Small intestine (tissue), 7 donors: ENCODE measurements around the gene CYP2A7. TPM values are rescaled to one million over a fixed set of nuclear protein-coding genes. Genes with fewer than 3 reads are reported as not detected.
"Not testable (repeated sequence)": the region's sequence is repeated elsewhere in the genome, so short reads cannot be mapped to it uniquely, and the experiment has no call there.

Source experiments
- DNase-seq, 2 donors: peaks; one replicate each; pipeline versions ENCODE4 v3.0.0 to v3.0.0-alpha.2; 2013
- FAIRE-seq: peaks from 2 replicates; lab custom pipeline; 2012; peaks lifted over from hg19 to GRCh38; lab: Jason Lieb, UNC
- H3K27ac ChIP-seq, 3 donors: one replicate each; pipeline ENCODE4 v1.5.1; 2013; ENCODE audit warnings: low read length in 2 of 3, mild to moderate bottlenecking in 2 of 3, control low read depth in 1 of 3, inconsistent platforms in 1 of 3, low read depth in 1 of 3, moderate library complexity in 1 of 3
- H3K27me3 ChIP-seq, 3 donors: one replicate each; pipeline ENCODE4 v1.6.1; 2013; ENCODE audit warnings: low read length in 3 of 3, inconsistent platforms in 1 of 3; ENCODE audit not compliant: control insufficient read depth in 3 of 3, insufficient read depth in 3 of 3
- H3K36me3 ChIP-seq, 3 donors: one replicate each; pipeline ENCODE4 v1.6.1; 2013; ENCODE audit warnings: low read length in 3 of 3, inconsistent platforms in 1 of 3, low read depth in 1 of 3, mild to moderate bottlenecking in 1 of 3, moderate library complexity in 1 of 3; ENCODE audit not compliant: control insufficient read depth in 3 of 3, insufficient read depth in 2 of 3
- H3K4me1 ChIP-seq, 3 donors: one replicate each; pipeline ENCODE4 v1.6.1; 2013; ENCODE audit warnings: low read length in 2 of 3, inconsistent platforms in 1 of 3, low read depth in 1 of 3, mild to moderate bottlenecking in 1 of 3, moderate library complexity in 1 of 3; ENCODE audit not compliant: control insufficient read depth in 3 of 3, insufficient read depth in 2 of 3
- H3K4me3 ChIP-seq, 3 donors: one replicate each; pipeline ENCODE4 v1.5.1; 2013; ENCODE audit warnings: low read length in 3 of 3, control low read depth in 1 of 3, inconsistent platforms in 1 of 3, low read depth in 1 of 3, mild to moderate bottlenecking in 1 of 3, moderate library complexity in 1 of 3
- H3K9me3 ChIP-seq, 2 donors: one replicate each; pipeline ENCODE4 v1.6.1; 2013; ENCODE audit warnings: low read depth in 1 of 2, low read length in 1 of 2; ENCODE audit not compliant: control insufficient read depth in 2 of 2, insufficient read depth in 1 of 2
- WGBS, 3 donors: extraction: QIAGEN DNeasy Blood & Tissue Kit; methylation state at CpG; one replicate each; pipeline ENCODE4 v1.1.7; 2013; 5-methylcytosine and 5-hydroxymethylcytosine counted together
- polyA plus RNA-seq, 4 donors: library from polyadenylated mRNA; stranded (reverse) in 3 of 4; unstranded in 1 of 4; fragments of 200-250 nt in 3 of 4; fragments of 120-200 nt in 1 of 4; gene quantifications; one replicate each; pipeline versions ENCODE4 v1.2.1 to v1.2.3, GENCODE V29; 2013
- donor health status: healthy with polysubstance abuse.
- donor health status: control.
- donor health status: control.
- donor health status: Bipolar disorder and iron deficiency.
- donor health status: healthy.

The CYP2A7 gene
- polyA plus RNA-seq, 4 donors, result 0.13 TPM; not detected in 3

DNA sequence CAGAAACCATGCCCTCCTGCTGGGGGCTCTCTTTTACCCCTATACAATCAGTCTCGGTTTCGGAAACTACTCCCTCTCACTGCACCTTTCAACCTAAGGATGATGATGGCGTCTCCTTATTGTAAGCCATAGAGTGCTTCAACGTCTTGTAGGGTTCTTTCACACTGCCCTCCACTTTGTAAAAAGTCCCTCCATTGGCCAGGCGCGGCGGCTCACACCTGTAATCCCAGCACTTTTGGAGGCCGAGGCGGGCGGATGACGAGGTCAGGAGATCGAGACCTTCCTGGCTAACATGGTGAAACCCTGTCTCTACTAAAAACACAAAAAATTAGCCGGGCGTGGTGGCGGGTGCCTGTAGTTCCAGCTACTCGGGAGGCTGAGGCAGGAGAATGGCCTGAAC lies 51.3 kb downstream of the CYP2A7 start:
- H3K27ac ChIP-seq, result peak overlapping the region in 1 of 3 donors; percentile 78
- peaks cover 0 to 14% (median 2%) of the 10 kb centered on the region in 3 donors for H3K36me3 ChIP-seq
- not testable (repeated sequence) for H3K4me3 ChIP-seq, H3K27me3 ChIP-seq, FAIRE-seq, H3K9me3 ChIP-seq, DNase-seq
- WGBS, 3 donors, result 95 to 99% (median 96%) methylated on average over 13 to 16 of the region's 16 CpGs
- peaks cover 0 to 34% (median 0%) of the 10 kb centered on the region in 3 donors for H3K4me1 ChIP-seq

DNA sequence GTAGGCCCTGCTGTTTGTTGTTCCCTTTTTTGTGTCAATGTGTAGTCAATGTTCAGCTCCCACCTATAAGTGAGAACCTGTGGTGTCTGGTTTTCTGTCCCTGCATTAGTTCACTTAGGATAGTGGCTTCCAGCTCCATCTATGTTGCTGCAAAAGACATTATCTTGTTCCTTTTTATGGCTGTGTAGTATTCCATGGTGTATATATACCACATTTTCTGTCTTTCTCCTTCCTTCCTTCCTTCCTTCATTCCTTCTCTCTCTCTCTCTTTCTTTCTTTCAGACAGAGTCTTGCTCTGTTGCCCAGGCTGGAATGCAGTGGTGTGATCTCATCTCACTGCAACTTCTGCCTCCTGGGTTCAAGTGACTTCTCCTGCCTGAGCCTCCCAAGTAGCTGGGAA lies 52.8 kb downstream of the CYP2A7 start:
- no peak for DNase-seq
- H3K4me1 ChIP-seq, result peaks cover 0 to 32% (median 0%) of the 10 kb centered on the region in 3 donors
- no peaks in the 10 kb centered on the region for H3K9me3 ChIP-seq
- H3K36me3 ChIP-seq, result peaks cover 0 to 14% (median 2%) of the 10 kb centered on the region in 3 donors
- H3K27ac ChIP-seq, result no peak overlapping the region
- H3K4me3 ChIP-seq, result no peak overlapping the region
- no peak for FAIRE-seq
- H3K27me3 ChIP-seq, result no peaks in the 10 kb centered on the region

DNA sequence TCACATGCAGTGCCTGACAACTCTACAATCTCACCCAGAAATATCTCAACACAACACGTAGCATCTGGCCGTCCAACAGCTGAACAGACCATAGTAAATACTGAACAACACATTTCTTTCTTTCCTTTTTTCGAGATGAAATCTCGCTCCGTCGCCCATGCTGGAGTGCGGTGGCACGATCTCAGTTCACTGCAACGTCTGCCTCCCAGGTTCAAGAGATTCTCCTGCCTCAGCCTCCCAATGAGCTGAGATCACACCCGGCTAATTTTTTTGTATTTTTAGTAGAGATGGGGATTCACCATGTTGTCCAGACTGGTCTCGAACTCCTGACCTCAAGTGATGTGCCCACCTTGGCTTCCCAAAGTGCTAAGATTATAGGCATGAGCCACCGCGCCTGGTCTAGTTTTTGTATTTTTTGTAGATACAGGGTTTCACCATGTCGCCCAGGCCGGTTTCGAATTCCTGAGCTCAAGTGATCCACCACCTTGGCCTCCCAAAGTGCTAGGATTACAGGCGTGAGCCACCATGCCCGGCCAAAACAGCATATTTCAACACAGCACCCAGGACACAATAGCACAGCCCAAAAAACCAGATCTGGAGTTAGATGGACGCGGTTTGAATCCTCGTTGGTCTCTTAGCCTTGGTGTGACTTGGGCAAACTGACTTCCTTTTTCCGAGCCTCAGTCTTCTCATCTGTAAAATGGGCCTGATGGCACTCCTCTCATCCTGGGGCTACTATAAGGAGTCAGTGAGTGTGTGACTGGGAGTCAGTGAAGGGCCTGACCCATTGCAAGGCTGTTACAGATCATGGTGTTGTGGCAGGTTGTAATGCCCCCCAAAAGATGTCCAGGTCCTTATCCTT lies 54.4 kb downstream of the CYP2A7 start:
- H3K27me3 ChIP-seq, result no peaks in the 10 kb centered on the region
- 95 to 96% (median 96%) methylated on average over 22 of the region's 22 CpGs for WGBS, 3 donors
- FAIRE-seq (no peak), DNase-seq (no peak)
- peaks cover 0 to 36% (median 0%) of the 10 kb centered on the region in 3 donors for H3K4me1 ChIP-seq
- no peak overlapping the region for H3K4me3 ChIP-seq
- no peaks in the 10 kb centered on the region for H3K9me3 ChIP-seq
- no peak overlapping the region for H3K27ac ChIP-seq
- H3K36me3 ChIP-seq, result peaks cover 0 to 14% (median 2%) of the 10 kb centered on the region in 3 donors

DNA sequence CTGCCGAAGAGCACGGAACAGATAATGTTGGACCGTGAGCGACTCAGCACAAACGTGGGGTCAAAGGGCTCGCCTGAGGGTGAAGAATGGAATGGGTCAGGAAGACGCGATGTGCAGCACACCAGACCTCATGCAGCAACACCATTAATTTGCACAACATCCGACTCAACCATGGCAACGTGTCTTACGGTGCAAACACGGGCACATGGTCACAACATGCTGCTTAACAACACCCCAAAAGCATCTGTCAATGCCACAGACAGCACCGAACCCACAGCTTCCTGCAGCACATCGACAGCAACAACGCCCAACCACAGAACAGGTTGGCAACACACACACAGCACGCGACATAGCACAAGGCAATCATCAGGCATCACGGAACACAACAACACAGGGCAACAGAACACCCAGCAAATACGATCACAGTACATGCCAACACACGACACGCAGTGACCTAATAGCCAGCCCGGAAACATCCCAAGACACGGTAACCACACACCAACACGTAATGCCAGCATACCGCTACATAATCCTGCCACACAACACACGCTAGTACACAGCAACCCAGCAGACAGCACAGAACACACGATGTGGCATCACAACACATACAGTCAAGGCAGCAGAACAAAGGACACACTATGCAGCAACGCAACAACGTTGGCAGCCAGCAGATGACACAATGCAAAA lies 55.2 kb downstream of the CYP2A7 start:
- peaks cover 0 to 36% (median 0%) of the 10 kb centered on the region in 3 donors for H3K4me1 ChIP-seq
- H3K9me3 ChIP-seq, FAIRE-seq, DNase-seq, H3K27me3 ChIP-seq, H3K4me3 ChIP-seq, H3K27ac ChIP-seq: not testable (repeated sequence)
- 76 to 86% (median 84%) methylated on average over 29 of the region's 29 CpGs for WGBS, 3 donors
- H3K36me3 ChIP-seq, result peaks cover 0 to 14% (median 2%) of the 10 kb centered on the region in 3 donors

DNA sequence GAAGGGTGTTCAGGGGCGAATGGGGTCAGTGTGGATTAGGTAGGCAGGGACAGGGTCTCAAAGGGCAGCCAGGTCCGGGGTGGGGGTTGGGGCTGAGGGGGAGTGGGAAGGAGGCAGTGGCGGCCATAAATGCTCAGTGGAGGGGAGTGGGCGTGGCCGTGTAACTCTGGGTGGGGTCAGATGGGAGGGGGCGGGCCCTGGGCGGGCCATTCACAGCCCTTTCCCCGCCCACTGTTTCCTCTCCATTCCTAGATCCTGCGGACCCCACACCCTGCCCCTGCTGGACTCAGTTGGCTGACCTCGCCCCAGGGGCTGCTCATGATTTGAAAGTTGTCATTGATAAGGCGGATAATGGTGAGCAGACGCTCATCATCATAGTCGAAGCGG lies 55.7 kb downstream of the CYP2A7 start:
- 74 to 94% (median 90%) methylated on average over 4 to 11 of the region's 14 CpGs for WGBS, 3 donors
- not testable (repeated sequence) for H3K27me3 ChIP-seq, H3K9me3 ChIP-seq, H3K27ac ChIP-seq, FAIRE-seq, H3K4me3 ChIP-seq, DNase-seq
- H3K4me1 ChIP-seq, result peaks cover 0 to 35% (median 0%) of the 10 kb centered on the region in 3 donors
- H3K36me3 ChIP-seq, result peaks cover 0 to 14% (median 2%) of the 10 kb centered on the region in 3 donors

DNA sequence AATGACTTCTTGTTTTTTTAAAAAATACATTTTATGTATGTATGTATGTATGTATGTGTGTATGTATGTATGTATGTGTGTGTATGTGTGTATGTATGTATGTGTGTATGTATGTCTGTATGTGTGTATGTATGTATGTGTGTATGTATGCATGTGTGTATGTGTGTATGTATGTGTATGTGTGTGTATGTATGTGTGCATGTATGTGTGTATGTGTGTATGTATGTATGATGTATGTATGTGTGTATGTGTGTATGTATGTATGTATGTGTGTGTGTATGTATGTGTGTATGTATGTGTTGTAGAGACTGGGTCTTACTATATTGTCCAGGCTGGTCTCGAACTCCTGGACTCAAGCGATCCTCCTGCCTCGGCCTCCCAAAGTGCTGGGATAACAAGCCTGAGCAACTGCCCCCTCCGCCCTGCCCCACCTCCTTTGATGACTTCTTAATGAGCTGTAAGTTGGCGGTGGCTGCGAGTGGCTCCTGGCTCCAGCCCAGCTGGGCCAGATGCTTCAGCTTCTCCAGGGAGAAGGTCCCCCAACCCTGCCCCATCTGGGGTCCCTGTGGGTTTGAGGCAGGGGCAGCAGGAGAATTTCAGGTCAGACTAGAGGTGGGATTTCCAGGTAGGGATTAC lies 56.5 kb downstream of the CYP2A7 start:
- DNase-seq, FAIRE-seq: not testable (repeated sequence)
- WGBS, 3 donors, result 51 to 86% (median 53%) methylated on average over 2 to 5 of the region's 6 CpGs

More for the DNA sequence above, 56.5 kb downstream of the CYP2A7 start:
- Histone ChIP-seq H3K4me1 (peaks cover 0 to 29% (median 0%) of the 10 kb centered on the region in 3 donors), H3K36me3 (peaks cover 0 to 14% (median 2%) of the 10 kb centered on the region in 3 donors)
- H3K27ac ChIP-seq, H3K4me3 ChIP-seq, H3K9me3 ChIP-seq, H3K27me3 ChIP-seq: not testable (repeated sequence)

Other genes starting within 250 kb of the CYP2A7 start
- 10 to 100 TPM in 2 of 4 donors, 1 to 10 TPM in 2; 6.2 to 15.6 (median 9.9) TPM for gene NUMBL, start 191.6 kb downstream of the CYP2A7 start, polyA plus RNA-seq
- 10 to 100 TPM; 29.2 to 45.5 (median 42.8) TPM for gene COQ8B, start 165.3 kb downstream of the CYP2A7 start, polyA plus RNA-seq
- gene ITPKC, start 165.1 kb downstream of the CYP2A7 start, polyA plus RNA-seq, result 10 to 100 TPM; 22.7 to 36.5 (median 25.5) TPM
- 10 to 100 TPM; 12.1 to 27.5 (median 18.0) TPM for gene ACTMAP, start 131.8 kb downstream of the CYP2A7 start, polyA plus RNA-seq
- gene SNRPA, start 131.0 kb downstream of the CYP2A7 start, polyA plus RNA-seq, result 10 to 100 TPM; 25.7 to 77.8 (median 52.7) TPM
- 1 to 10 TPM in 3 of 4 donors, not detected in 1; 2.7 to 4.3 (median 3.2) TPM for gene MIA, start 106.7 kb downstream of the CYP2A7 start, polyA plus RNA-seq
- gene RAB4B, start 104.0 kb downstream of the CYP2A7 start, polyA plus RNA-seq, result 10 to 100 TPM; 20.1 to 48.1 (median 43.1) TPM
- 100 to 1,000 TPM in 1 of 4 donors, 10 to 100 TPM in 3; 60.1 to 103 (median 81.3) TPM for gene EGLN2, start 83.0 kb downstream of the CYP2A7 start, polyA plus RNA-seq
- under 1 TPM in 2 of 4 donors, not detected in 2; 0.04 to 0.18 TPM for gene CYP2A6, start 31.8 kb downstream of the CYP2A7 start, polyA plus RNA-seq
- 1 to 10 TPM; 3.8 to 9.7 (median 6.5) TPM for gene CYP2B6, start 109.1 kb upstream of the CYP2A7 start, polyA plus RNA-seq
- not detected for gene CYP2A13, start 206.2 kb upstream of the CYP2A7 start, polyA plus RNA-seq
- under 1 TPM in 1 of 4 donors, not detected in 3; 0.18 TPM for gene CYP2F1, start 232.2 kb upstream of the CYP2A7 start, polyA plus RNA-seq